Activated CD4-positive, CD25-positive, alpha-beta regulatory T cell (primary cell): ENCODE measurements around the gene ARG1.

Experiments
- DNase-seq, 4 experiments: peaks; one replicate each; lab custom pipeline; 2025; lab: John Stamatoyannopoulos, UW

Gene ARG1

GRCh38 chr6:131586543-131586942 lies 13.5 kb downstream of the ARG1 start:
- no peak for DNase-seq

- DNase-seq = no peak
These were observed 14.9 kb downstream of the ARG1 start for GRCh38 chr6:131587909-131588308.

GRCh38 chr6:131588643-131589042 lies 15.6 kb downstream of the ARG1 start:
- no peak for DNase-seq

GRCh38 chr6:131592935-131593334 lies 19.9 kb downstream of the ARG1 start:
- no peak for DNase-seq

- no peak for DNase-seq
These were observed 21.0 kb downstream of the ARG1 start for GRCh38 chr6:131594074-131594473.

GRCh38 chr6:131597446-131597845 lies 24.4 kb downstream of the ARG1 start:
- no peak for DNase-seq

- no peak for DNase-seq
These were observed 27.7 kb downstream of the ARG1 start for GRCh38 chr6:131600716-131601115.

GRCh38 chr6:131602781-131603312 lies 29.8 kb downstream of the ARG1 start:
- DNase-seq = no peak

GRCh38 chr6:131613296-131613925 lies 40.4 kb downstream of the ARG1 start:
- DNase-seq = no peak

GRCh38 chr6:131615275-131615674 lies 42.2 kb downstream of the ARG1 start:
- DNase-seq = no peak

GRCh38 chr6:131627724-131628682 lies 55.0 kb downstream of the ARG1 start, which contains the start of gene MED23:
TSS of gene MED23 (minus strand) at chr6:131628242. CDS start at chr6:131628049, 193 bp downstream.
- DNase-seq = peak; percentile 88 to 96 (median 91)

- DNase-seq = no peak
These were observed 55.7 kb downstream of the ARG1 start for GRCh38 chr6:131628726-131629125.

GRCh38 chr6:131629651-131630050 lies 56.6 kb downstream of the ARG1 start:
- DNase-seq = no peak

GRCh38 chr6:131631625-131632289 lies 58.7 kb downstream of the ARG1 start:
- DNase-seq = no peak
